GM23338 (cell line): ENCODE measurements around the gene XPO6.

ENCODE experiments used
- CTCF ChIP-seq, 2 experiments: fragments of 200-600 bp in 1 of 2; sonication (generic) in 1 of 2; conservative IDR thresholded peaks; 2 replicates each; pipeline versions ENCODE4 v1.5.1 to v1.6.1; 2016 to 2017; ENCODE audit warnings: antibody characterized with exemption in 2 of 2, low read depth in 2 of 2, mild to moderate bottlenecking in 2 of 2, moderate library complexity in 1 of 2
- ETS1 ChIP-seq: IDR thresholded peaks from 2 replicates; pipeline ENCODE4 v1.6.1; 2016; ENCODE audit warnings: antibody characterized with exemption
- EZH2 ChIP-seq: fragments of 200-600 bp; sonication (generic); IDR thresholded peaks from one replicate; pipeline ENCODE4 v1.8.0; 2017; ENCODE audit warnings: antibody characterized with exemption, mild to moderate bottlenecking, low read depth; ENCODE audit not compliant: unreplicated experiment
- EZH2phosphoT487 ChIP-seq: fragments of 200-600 bp; sonication (generic); IDR thresholded peaks from one replicate; pipeline ENCODE4 v1.8.1; 2018; ENCODE audit warnings: antibody characterized with exemption; ENCODE audit not compliant: unreplicated experiment
- POLR2AphosphoS5 ChIP-seq: IDR thresholded peaks from 2 replicates; pipeline ENCODE4 v1.6.1; 2016; ENCODE audit warnings: antibody characterized with exemption, low read depth
- REST ChIP-seq: IDR thresholded peaks from one replicate; pipeline ENCODE4 v1.6.1; 2018; ENCODE audit warnings: antibody characterized with exemption; ENCODE audit not compliant: unreplicated experiment
- STAT1 ChIP-seq: IDR thresholded peaks from one replicate; pipeline ENCODE4 v1.6.1; 2016; ENCODE audit warnings: antibody characterized with exemption; ENCODE audit not compliant: unreplicated experiment
- ZNF114 ChIP-seq: fragments of 250-450 bp; sonication (Bioruptor Pico); IDR thresholded peaks from 2 replicates; pipeline ENCODE4 v1.5.0; 2020; ENCODE audit warnings: mild to moderate bottlenecking, moderate library complexity

GRCh38 chr16:28162326-28162877, 49.4 kb downstream of the XPO6 start:
- TF ChIP-seq POLR2AphosphoS5, result no peak
- TF ChIP-seq CTCF (conservative IDR thresholded peaks at IDR 0.05; ENCODE audit: low read depth in 2 of 2), result no peak
- TF ChIP-seq EZH2, result no peak
- TF ChIP-seq STAT1, result no peak
- TF ChIP-seq EZH2phosphoT487, result no peak
- no peak for TF ChIP-seq ZNF114
- TF ChIP-seq REST, result no peak
- TF ChIP-seq ETS1, result no peak
